Heart left ventricle (tissue), 16 donors: ENCODE results near the gene MORN5. TPM values are rescaled to one million over a fixed set of nuclear protein-coding genes. Genes with fewer than 3 reads are reported as not detected.

Source experiments
- ATAC-seq, 4 donors: fragments of 200-7000 bp; cut with Tn5 transposase; one replicate each; pipeline ENCODE4 v1.9.1; 2020 to 2022; ENCODE audit warnings: moderate library complexity in 4 of 4, mild to moderate bottlenecking in 3 of 4, moderate number of reproducible peaks in 1 of 4
- DNase-seq, 5 donors: peaks; one replicate each; pipeline ENCODE4 v3.0.0-alpha.2; 2020
- H3K27ac ChIP-seq, 12 donors: fragments of 200-600 bp; sonication (generic) in 4 of 12; one replicate each; pipeline versions ENCODE4 v1.5.0 to v1.8.0; 2016 to 2022; ENCODE audit warnings: mild to moderate bottlenecking in 2 of 12
- H3K27me3 ChIP-seq, 9 donors: fragments of 200-600 bp; sonication (generic) in 2 of 9; one replicate each; pipeline versions ENCODE4 v1.5.1 to v1.8.0; 2016 to 2022; ENCODE audit warnings: mild to moderate bottlenecking in 3 of 9
- H3K36me3 ChIP-seq, 9 donors: fragments of 200-600 bp; sonication (generic) in 2 of 9; one replicate each; pipeline versions ENCODE4 v1.5.0 to v1.8.0; 2018 to 2022; ENCODE audit warnings: mild to moderate bottlenecking in 2 of 9
- H3K4me1 ChIP-seq, 12 donors: fragments of 200-600 bp; sonication (generic) in 4 of 12; one replicate each; pipeline versions ENCODE4 v1.5.0 to v1.8.0; 2016 to 2022; ENCODE audit warnings: mild to moderate bottlenecking in 3 of 12
- H3K4me3 ChIP-seq, 12 donors: fragments of 200-600 bp; sonication (generic) in 4 of 12; one replicate each; pipeline versions ENCODE4 v1.5.0 to v1.8.0; 2017 to 2022; ENCODE audit warnings: mild to moderate bottlenecking in 9 of 12, moderate library complexity in 4 of 12
- H3K9me3 ChIP-seq, 12 donors: fragments of 200-600 bp; sonication (generic) in 4 of 12; one replicate each; pipeline versions ENCODE4 v1.5.0 to v1.8.0; 2016 to 2022; ENCODE audit warnings: mild to moderate bottlenecking in 1 of 12
- CTCF ChIP-seq, 12 donors: fragments of 200-600 bp; sonication (generic) in 4 of 12; IDR thresholded peaks; one replicate each; pipeline versions ENCODE4 v1.5.0 to v1.8.0; 2018 to 2022; ENCODE audit warnings: antibody characterized with exemption in 12 of 12, mild to moderate bottlenecking in 5 of 12
- POLR2A ChIP-seq, 2 donors: fragments of 450-650 bp; IDR thresholded peaks; one replicate each; pipeline ENCODE4 v1.6.1; 2017; ENCODE audit warnings: antibody characterized with exemption in 2 of 2, mild to moderate bottlenecking in 2 of 2, moderate library complexity in 2 of 2
- WGBS, 4 donors: extraction: QIAGEN DNeasy Blood & Tissue Kit in 2 of 4; methylation state at CpG; one replicate each; pipeline versions ENCODE4 v1.1.5 to v1.1.7; 2013 to 2018; 5-methylcytosine and 5-hydroxymethylcytosine counted together
- intact Hi-C, 10 donors: fragments of 100-400 bp; cut with DNase I; formaldehyde crosslinking; loops; one replicate each; pipeline versions ENCODE4 v1.11.1 to v1.14.2; 2022
- polyA plus RNA-seq, 2 donors: library from polyadenylated mRNA; stranded (reverse); fragments of 200-250 nt; gene quantifications; one replicate each; pipeline ENCODE4 v1.2.3, GENCODE V29; 2013
- total RNA-seq, 9 donors: library from RNA; depleted of rRNA in 2 of 9; stranded (reverse); fragments of >200 nt in 2 of 9; fragmentation: NEBNext Ultra II Directional in 3 of 9; extraction: Animal tissue kit (Norgen Biotek cat#: 25700) in 3 of 9; gene quantifications; one replicate each; pipeline versions ENCODE4 v1.1.0 to v1.2.4, GENCODE V29; 2016 to 2023
- donor health status: ischemic (EF 13 %, LVEDD 7.1; RV severe dilation, severe dysfunction).
- donor health status: healthy with polysubstance abuse.
- donor health status: DM: no; HTN: yes; CAD: no.
- donor health status: DM: no; HTN: no; CAD: no.
- donor health status: ischemic (EF 25% LVEDD 6.9; RV normal size, moderate dysfunction).
- donor health status: ischemic (EF 25% LVEDD 5.7; RV mildly dilated, moderate dysfunction).
- donor health status: healthy.
- donor health status: DM: yes; HTN: yes; CAD: no.
- donor health status: ischemic (EF 35%, LVEDD 5.7; RV mildly dilated, moderate dysfunction).
- donor health status: nonischemic (EF 11% LVEDD 7.7; RV severe dilation, severe dysfunction).
- donor health status: DM: yes; HTN: yes; CAD: no.
- donor health status: PGD.
- donor health status: ischemic (EF 29% LVEDD 5.4; RV normal size, mild dysfunction).
- donor health status: nonischemic (EF 23%, LVEDD 6.1; RV moderate dilation, normal function).

Gene MORN5
- total and polyA plus RNA-seq, 11 donors = not detected

GRCh38 chr9:122228568-122229484, 69.1 kb downstream of the MORN5 start, which contains the start of gene LHX6:
Gene LHX6 (minus strand): TSS chr9:122228957. CDS start chr9:122228740, 217 bp downstream.
- Histone ChIP-seq H3K27me3 (peaks cover 28 to 87% (median 68%) of the 10 kb centered on the region in 9 donors), H3K27ac (peak within 1 kb of the TSS in 8 of 12 donors; percentile 10 to 57 (median 39)), H3K36me3 (no peaks in the 10 kb centered on the region), H3K4me1 (peaks cover 0 to 33% (median 18%) of the 10 kb centered on the region in 12 donors), H3K9me3 (no peaks in the 10 kb centered on the region), H3K4me3 (peak within 1 kb of the TSS; percentile 29 to 61 (median 52))
- DNase-seq = peak in 1 of 5 donors; percentile 49
- ATAC-seq = peak in 3 of 4 donors; percentile 24 to 70 (median 35)
- intact Hi-C loops = loop anchor here in 1 of 10 donors (5.0 to 10.0 kb wide), 2 partner anchors 104 to 118 kb away; no protein-coding TSS in a partner anchor
- TF ChIP-seq CTCF (IDR thresholded peaks at IDR 0.05) = no peak
- TF ChIP-seq POLR2A (IDR thresholded peaks at IDR 0.05) = no peak
- WGBS, 4 donors = 3 to 9% (median 6%) methylated on average over 20 to 70 of the region's 70 CpGs

GRCh38 chr9:122229485-122229837, 69.8 kb downstream of the MORN5 start:
- Histone ChIP-seq H3K4me3 (no peak overlapping the region), H3K27me3 (peaks cover 28 to 81% (median 67%) of the 10 kb centered on the region in 9 donors), H3K4me1 (peaks cover 0 to 33% (median 18%) of the 10 kb centered on the region in 12 donors), H3K27ac (no peak overlapping the region), H3K36me3 (no peaks in the 10 kb centered on the region), H3K9me3 (no peaks in the 10 kb centered on the region)
- DNase-seq (no peak), ATAC-seq (no peak)
- intact Hi-C loops = loop anchor here in 1 of 10 donors (5.0 to 10.0 kb wide), 2 partner anchors 105 to 118 kb away; no protein-coding TSS in a partner anchor
- no peak for TF ChIP-seq CTCF (IDR thresholded peaks at IDR 0.05)
- no peak for TF ChIP-seq POLR2A (IDR thresholded peaks at IDR 0.05)
- 47 to 59% (median 50%) methylated on average over 4 of the region's 4 CpGs for WGBS, 4 donors

GRCh38 chr9:122232796-122233306, 73.1 kb downstream of the MORN5 start:
- H3K27ac ChIP-seq = no peak overlapping the region
- H3K4me1 ChIP-seq = peaks cover 0 to 13% (median 7%) of the 10 kb centered on the region in 12 donors
- H3K9me3 ChIP-seq = no peaks in the 10 kb centered on the region
- intact Hi-C loops = no loop called here
- no peak overlapping the region for H3K4me3 ChIP-seq
- no peak for TF ChIP-seq POLR2A (IDR thresholded peaks at IDR 0.05)
- TF ChIP-seq CTCF (IDR thresholded peaks at IDR 0.05) = no peak
- 75 to 87% (median 82%) methylated on average over 6 of the region's 6 CpGs for WGBS, 4 donors
- DNase-seq = no peak
- ATAC-seq = no peak
- peaks cover 7 to 47% (median 35%) of the 10 kb centered on the region in 9 donors for H3K27me3 ChIP-seq
- H3K36me3 ChIP-seq = no peaks in the 10 kb centered on the region
